H1 (cell line): ENCODE measurements around the gene CIB4. TPM values are rescaled to one million over a fixed set of nuclear protein-coding genes. Genes with fewer than 3 reads are reported as not detected.

Experiments
- CTCF ChIA-PET: fragments of 300-600 bp; sonication (Branson Sonifier 250); formaldehyde crosslinking; loops from one replicate; lab custom pipeline; 2021; ENCODE audit not compliant: partially characterized antibody; lab: Charles Lee
- POLR2A ChIA-PET: fragments of 300-600 bp; sonication (Branson Sonifier 250); formaldehyde crosslinking; loops from one replicate; lab custom pipeline; 2021; ENCODE audit warnings: inconsistent platforms; ENCODE audit not compliant: partially characterized antibody; lab: Charles Lee
- DNase-seq, 2 experiments: peaks; one replicate each; pipeline versions ENCODE4 v3.0.0 to v3.0.0-alpha.2; 2010 to 2022; ENCODE audit warnings: low spot score in 2 of 2, low read depth in 1 of 2, mixed read lengths in 1 of 2
- FAIRE-seq: peaks from 2 replicates; lab custom pipeline; 2011; peaks lifted over from hg19 to GRCh38; lab: Jason Lieb, UNC
- H2AFZ ChIP-seq: 2 replicates; pipeline ENCODE4 v1.8.1; 2012; ENCODE audit warnings: low read length, inconsistent platforms
- H2AK5ac ChIP-seq: 2 replicates; pipeline ENCODE4 v1.6.1; 2013; ENCODE audit warnings: low read depth, low read length
- H2BK120ac ChIP-seq: replicated peaks from 2 replicates; pipeline ENCODE3; 2013; ENCODE audit warnings: low read depth, low read length, inconsistent platforms
- H2BK12ac ChIP-seq: 2 replicates; pipeline ENCODE4 v1.6.1; 2013; ENCODE audit warnings: low read depth, low read length
- H2BK15ac ChIP-seq: 2 replicates; pipeline ENCODE4 v1.6.1; 2013; ENCODE audit warnings: low read length
- H2BK20ac ChIP-seq: 2 replicates; pipeline ENCODE4 v1.6.1; 2013; ENCODE audit warnings: low read length
- H2BK5ac ChIP-seq: 2 replicates; pipeline ENCODE4 v1.6.1; 2013; ENCODE audit warnings: low read depth, low read length
- H3K14ac ChIP-seq: 2 replicates; pipeline ENCODE4 v1.6.1; 2013; ENCODE audit warnings: inconsistent platforms; ENCODE audit not compliant: insufficient read length
- H3K18ac ChIP-seq: 2 replicates; pipeline ENCODE4 v1.6.1; 2013; ENCODE audit warnings: low read length; ENCODE audit errors: extremely low read depth
- H3K23ac ChIP-seq: 2 replicates; pipeline ENCODE4 v1.6.1; 2013; ENCODE audit warnings: inconsistent platforms; ENCODE audit not compliant: insufficient read length
- H3K23me2 ChIP-seq: 2 replicates; pipeline ENCODE4 v1.6.1; 2013; ENCODE audit warnings: low read depth, low read length
- H3K27ac ChIP-seq: 2 replicates; pipeline ENCODE4 v1.6.1; 2011; ENCODE audit warnings: low read depth, low read length, inconsistent platforms
- H3K27me3 ChIP-seq, 4 experiments: replicated peaks in 1 of 4; 1 replicate in 1 of 4; 2 replicates in 3 of 4; pipeline versions ENCODE4 v1.6.1 to v1.8.1; 2011 to 2013; ENCODE audit warnings: low read length in 3 of 4, mild to moderate bottlenecking in 3 of 4, inconsistent platforms in 2 of 4, mixed read lengths in 2 of 4, moderate library complexity in 1 of 4; ENCODE audit not compliant: control insufficient read depth in 3 of 4, insufficient read depth in 3 of 4; ENCODE audit errors: extremely low read depth in 1 of 4
- H3K36me3 ChIP-seq, 4 experiments: 2 replicates each; pipeline versions ENCODE4 v1.6.1 to v1.8.1; 2011 to 2013; ENCODE audit warnings: mild to moderate bottlenecking in 4 of 4, low read length in 3 of 4, moderate library complexity in 2 of 4, control low read depth in 1 of 4, inconsistent platforms in 1 of 4; ENCODE audit not compliant: insufficient read depth in 4 of 4, control insufficient read depth in 2 of 4
- H3K4ac ChIP-seq: replicated peaks from 2 replicates; pipeline ENCODE3; 2013; ENCODE audit warnings: low read length, low read depth, mixed read lengths, inconsistent platforms; ENCODE audit not compliant: insufficient read length
- H3K4me1 ChIP-seq, 4 experiments: replicated peaks in 1 of 4; 1 replicate in 1 of 4; 2 replicates in 3 of 4; pipeline versions ENCODE4 v1.6.1 to v1.8.1; 2011 to 2013; ENCODE audit warnings: low read length in 3 of 4, inconsistent platforms in 2 of 4, mixed read lengths in 1 of 4; ENCODE audit not compliant: insufficient read depth in 4 of 4, control insufficient read depth in 3 of 4
- H3K4me2 ChIP-seq, 2 experiments: 2 replicates each; pipeline versions ENCODE4 v1.6.1 to v1.8.1; 2011 to 2013; ENCODE audit warnings: low read depth in 2 of 2, low read length in 2 of 2, control low read depth in 1 of 2, inconsistent platforms in 1 of 2, mild to moderate bottlenecking in 1 of 2; ENCODE audit not compliant: insufficient read depth in 1 of 2
- H3K4me3 ChIP-seq, 4 experiments: fragments of 200-600, 300-600 bp in 1 of 4; sonication (generic), shearing (Covaris generic), sonication (Bioruptor Twin) in 1 of 4; 2 replicates each; pipeline versions ENCODE4 v1.5.1 to v1.8.1; 2011 to 2016; ENCODE audit warnings: low read length in 4 of 4, low read depth in 3 of 4, control low read depth in 2 of 4, inconsistent platforms in 2 of 4, mild to moderate bottlenecking in 2 of 4, mixed read lengths in 1 of 4, moderate library complexity in 1 of 4; ENCODE audit not compliant: insufficient read depth in 2 of 4; ENCODE audit errors: extremely low read depth in 1 of 4
- H3K56ac ChIP-seq: replicated peaks from 2 replicates; pipeline ENCODE3; 2013; ENCODE audit warnings: low read depth, mild to moderate bottlenecking, mixed read lengths, low read length, inconsistent platforms; ENCODE audit not compliant: insufficient read length
- H3K79me1 ChIP-seq: 2 replicates; pipeline ENCODE4 v1.6.1; 2013; ENCODE audit warnings: low read depth, low read length, control low read depth
- H3K79me2 ChIP-seq, 2 experiments: 2 replicates each; pipeline versions ENCODE4 v1.6.1 to v1.8.1; 2012 to 2013; ENCODE audit warnings: low read length in 2 of 2, mild to moderate bottlenecking in 2 of 2, inconsistent platforms in 1 of 2; ENCODE audit not compliant: insufficient read depth in 2 of 2, control insufficient read depth in 1 of 2
- H3K9ac ChIP-seq, 4 experiments: replicated peaks in 1 of 4; 1 replicate in 1 of 4; 2 replicates in 3 of 4; pipeline versions ENCODE4 v1.6.1 to v1.8.1; 2011 to 2013; ENCODE audit warnings: low read depth in 3 of 4, low read length in 3 of 4, control low read depth in 2 of 4, mild to moderate bottlenecking in 2 of 4, moderate library complexity in 2 of 4, inconsistent platforms in 1 of 4; ENCODE audit errors: extremely low read depth in 1 of 4
- H3K9me3 ChIP-seq, 2 experiments: 2 replicates each; pipeline versions ENCODE4 v1.6.1 to v1.8.1; 2012 to 2013; ENCODE audit warnings: mild to moderate bottlenecking in 2 of 2, moderate library complexity in 2 of 2, control low read depth in 1 of 2, inconsistent platforms in 1 of 2, low read depth in 1 of 2, low read length in 1 of 2, mixed read lengths in 1 of 2; ENCODE audit not compliant: insufficient read depth in 2 of 2
- H4K20me1 ChIP-seq, 2 experiments: replicated peaks in 1 of 2; 2 replicates each; pipeline versions ENCODE3 to v1.8.1; 2011 to 2013; ENCODE audit warnings: inconsistent platforms in 2 of 2, low read length in 2 of 2, mild to moderate bottlenecking in 1 of 2; ENCODE audit not compliant: insufficient read depth in 2 of 2, control insufficient read depth in 1 of 2
- H4K5ac ChIP-seq: 2 replicates; pipeline ENCODE4 v1.6.1; 2013; ENCODE audit warnings: low read length, low read depth, mixed read lengths, inconsistent platforms; ENCODE audit not compliant: insufficient read length
- H4K8ac ChIP-seq: 2 replicates; pipeline ENCODE4 v1.8.0; 2013; ENCODE audit warnings: mild to moderate bottlenecking, moderate library complexity, low read length, inconsistent platforms; ENCODE audit not compliant: insufficient read depth; ENCODE audit errors: extremely low read depth
- H4K91ac ChIP-seq: replicated peaks from 2 replicates; pipeline ENCODE3; 2013; ENCODE audit warnings: low read length, mixed read lengths, inconsistent platforms; ENCODE audit not compliant: insufficient read length
- CBX8 ChIP-seq: fragments of 300-800, 300-1000 bp; sonication (generic); IDR thresholded peaks from 2 replicates; pipeline ENCODE4 v1.7.1; 2016; ENCODE audit warnings: low read depth, low read length, borderline replicate concordance
- CHD2 ChIP-seq: IDR thresholded peaks from 2 replicates; pipeline ENCODE4 v1.6.1; 2012; ENCODE audit warnings: low read length, improper control_type of control experiment
- MAFK ChIP-seq: IDR thresholded peaks from 2 replicates; pipeline ENCODE4 v1.6.1; 2012; ENCODE audit warnings: low read depth, mild to moderate bottlenecking, improper control_type of control experiment, low read length
- POLR2AphosphoS5 ChIP-seq: IDR thresholded peaks from 2 replicates; pipeline ENCODE4 v1.6.1; 2011; ENCODE audit warnings: low read depth, low read length
- POU5F1 ChIP-seq: IDR thresholded peaks from 2 replicates; pipeline ENCODE4 v1.6.1; 2011; ENCODE audit warnings: low read depth, mild to moderate bottlenecking, low read length, moderate library complexity
- RFX5 ChIP-seq: IDR thresholded peaks from 2 replicates; pipeline ENCODE4 v1.6.1; 2011; ENCODE audit warnings: low read depth, low read length, improper control_type of control experiment, borderline replicate concordance
- SP4 ChIP-seq: IDR thresholded peaks from 2 replicates; pipeline ENCODE4 v1.6.1; 2012; ENCODE audit warnings: low read length, inconsistent platforms
- TAF1 ChIP-seq: IDR thresholded peaks from 2 replicates; pipeline ENCODE4 v1.6.1; 2011; ENCODE audit warnings: mild to moderate bottlenecking, low read depth, low read length
- TCF12 ChIP-seq: IDR thresholded peaks from 2 replicates; pipeline ENCODE4 v1.6.1; 2011; ENCODE audit warnings: low read depth, mild to moderate bottlenecking, low read length
- TEAD4 ChIP-seq: IDR thresholded peaks from 2 replicates; pipeline ENCODE4 v1.6.1; 2012; ENCODE audit warnings: low read depth, low read length, inconsistent platforms, mixed read lengths
- YY1 ChIP-seq: IDR thresholded peaks from 2 replicates; pipeline ENCODE4 v1.6.1; 2011; ENCODE audit warnings: low read depth, mild to moderate bottlenecking, low read length
- ZNF274 ChIP-seq: IDR thresholded peaks from 2 replicates; pipeline ENCODE4 v1.7.0; 2012; ENCODE audit warnings: low read length, borderline replicate concordance; ENCODE audit errors: extremely low read depth
- WGBS, 2 experiments: shearing (Covaris generic) in 1 of 2; methylation state at CpG; one replicate each; pipeline versions ENCODE4 v1.1.6 to v1.1.7; 2013 to 2015; ENCODE audit warnings: low lambda C conversion rate in 2 of 2, mixed read lengths in 2 of 2, inconsistent platforms in 1 of 2, low coverage in 1 of 2, missing lambda C conversion rate in 1 of 2; ENCODE audit not compliant: insufficient replicate concordance in 2 of 2, insufficient coverage in 1 of 2, insufficient read length in 1 of 2; ENCODE audit errors: extremely low coverage in 1 of 2, missing lambda C conversion rate in 1 of 2; 5-methylcytosine and 5-hydroxymethylcytosine counted together
- polyA plus RNA-seq, 7 experiments: library from polyadenylated mRNA; depleted of rRNA in 3 of 7; stranded (reverse) in 5 of 7; unstranded in 2 of 7; fragments of >200 nt in 5 of 7; fragments of 200-250 nt in 2 of 7; gene quantifications; 1 replicate in 5 of 7; 2 replicates in 1 of 7; 4 replicates in 1 of 7; pipeline versions ENCODE4 v1.2.1 to v1.2.3, GENCODE V29; 2011 to 2013; ENCODE audit warnings: missing spikeins in 2 of 7, mixed read lengths in 2 of 7
- total RNA-seq: library from RNA; stranded (reverse); fragmentation: NEBNext Ultra II Directional; extraction: Animal tissue kit (Norgen Biotek cat#: 25700); gene quantifications from 2 replicates; pipeline ENCODE4 v1.2.1, GENCODE V29; 2021
- TF ChIP-seq, protein P1 (sequence below): IDR thresholded peaks from 2 replicates; pipeline ENCODE4 v1.6.1; 2011; ENCODE audit warnings: low read length, improper control_type of control experiment

The CIB4 gene
- total and polyA plus RNA-seq, 2 of the 8 experiments (the other 6 are each of a cell fraction or from before 2014, with no cell fraction given), result not detected

DNA sequence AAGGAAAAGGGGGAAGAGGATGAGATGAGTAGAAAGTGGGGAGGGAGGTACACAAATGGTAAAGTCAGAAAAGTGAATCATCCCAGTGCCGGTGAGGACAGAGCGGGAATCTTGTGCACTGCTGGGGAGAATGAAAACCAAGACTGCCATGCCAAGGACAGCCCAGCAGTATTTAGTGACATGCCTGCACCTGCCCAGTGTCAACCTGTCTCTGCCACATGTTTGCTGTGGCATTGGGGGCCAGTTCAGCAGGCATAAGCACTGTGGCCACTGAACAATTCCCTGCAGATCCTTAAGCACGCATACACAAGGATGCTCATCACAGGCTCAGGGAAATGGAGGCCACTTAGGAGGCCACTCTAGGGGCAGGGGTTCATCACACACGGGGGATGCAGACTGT, 46.2 kb upstream of the CIB4 start:
- H2BK20ac ChIP-seq, result no peak overlapping the region
- POLR2A ChIA-PET, result no interaction called here
- no peak for DNase-seq

More for the DNA sequence above, 46.2 kb upstream of the CIB4 start:
- H2BK15ac ChIP-seq, result no peak overlapping the region; the same call in 1 of the 2 replicates
- FAIRE-seq, result no peak
- H3K36me3 ChIP-seq, result no peaks in the 10 kb centered on the region
- no peak overlapping the region for H3K9ac ChIP-seq
- peaks cover 2% of the 10 kb centered on the region; the same call in 1 of the 2 replicates for H3K23me2 ChIP-seq
- peak overlapping the region; percentile 35; the same call in 1 of the 2 replicates for H2BK5ac ChIP-seq
- no peak overlapping the region for H3K18ac ChIP-seq
- no peak overlapping the region for H3K4ac ChIP-seq
- no peaks in the 10 kb centered on the region for H3K79me2 ChIP-seq
- no peak overlapping the region for H4K91ac ChIP-seq
- H3K27me3 ChIP-seq, result peaks cover 0 to 13% (median 9%) of the 10 kb centered on the region in 4 experiments; a peak in 5 of 7 replicates
- no peak for TF ChIP-seq POLR2AphosphoS5
- TF ChIP-seq CHD2, result no peak
- TF ChIP-seq RFX5, result no peak
- TF ChIP-seq, protein P1, sequence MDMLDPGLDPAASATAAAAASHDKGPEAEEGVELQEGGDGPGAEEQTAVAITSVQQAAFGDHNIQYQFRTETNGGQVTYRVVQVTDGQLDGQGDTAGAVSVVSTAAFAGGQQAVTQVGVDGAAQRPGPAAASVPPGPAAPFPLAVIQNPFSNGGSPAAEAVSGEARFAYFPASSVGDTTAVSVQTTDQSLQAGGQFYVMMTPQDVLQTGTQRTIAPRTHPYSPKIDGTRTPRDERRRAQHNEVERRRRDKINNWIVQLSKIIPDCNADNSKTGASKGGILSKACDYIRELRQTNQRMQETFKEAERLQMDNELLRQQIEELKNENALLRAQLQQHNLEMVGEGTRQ, result no peak
- TF ChIP-seq MAFK, result no peak
- TF ChIP-seq TEAD4, result no peak
- TF ChIP-seq YY1, result no peak
- TF ChIP-seq TAF1, result no peak
- no peak for TF ChIP-seq CBX8
- no peak for TF ChIP-seq ZNF274
- TF ChIP-seq POU5F1, result no peak
- no peak for TF ChIP-seq SP4
- no peak for TF ChIP-seq TCF12
- no peak overlapping the region for H3K56ac ChIP-seq
- H2AFZ ChIP-seq, result no peak overlapping the region
- 95% methylated on average over 4 of the region's 4 CpGs; no CpG with 5 or more reads in 1 of the 2 experiments for WGBS, 2 experiments
- CTCF ChIA-PET, result no interaction called here
- H3K4me2 ChIP-seq, result no peak overlapping the region
- H3K23ac ChIP-seq, result no peak overlapping the region
- H3K79me1 ChIP-seq, result no peaks in the 10 kb centered on the region
- no peaks in the 10 kb centered on the region for H3K9me3 ChIP-seq
- no peak overlapping the region for H3K14ac ChIP-seq
- H4K20me1 ChIP-seq, result no peaks in the 10 kb centered on the region
- no peak overlapping the region for H3K4me3 ChIP-seq
- no peak overlapping the region for H2BK120ac ChIP-seq
- no peak overlapping the region for H4K8ac ChIP-seq
- H2AK5ac ChIP-seq, result no peak overlapping the region
- no peak overlapping the region for H2BK12ac ChIP-seq
- H3K4me1 ChIP-seq, result peaks cover 0 to 7% (median 5%) of the 10 kb centered on the region in 4 experiments; a peak in 4 of 7 replicates
- H4K5ac ChIP-seq, result no peak overlapping the region
- H3K27ac ChIP-seq, result no peak overlapping the region
